Effector memory CD8-positive, alpha-beta T cell (primary cell): ENCODE results near the gene ADM5.
"Not testable (repeated sequence)": the region's sequence is repeated elsewhere in the genome, so short reads cannot be mapped to it uniquely, and the experiment has no call there.

Experiments used
- ATAC-seq: fragments of 150-1000 bp; cut with Tn5 transposase; replicated peaks from 2 replicates; pipeline ENCODE4 v1.10.0; 2021; ENCODE audit warnings: mild to moderate bottlenecking, moderate library complexity
- DNase-seq, 3 experiments: peaks; one replicate each; pipeline ENCODE4 v3.0.0; 2021
- H3K27ac Mint-ChIP-seq, 2 donors: one replicate each; pipeline ENCODE4 v1.8.0; 2022; ENCODE audit warnings: mild to moderate bottlenecking in 2 of 2, mixed read lengths in 2 of 2, moderate library complexity in 2 of 2
- H3K27me3 Mint-ChIP-seq, 2 donors: one replicate each; pipeline ENCODE4 v1.8.0; 2022; ENCODE audit warnings: mixed read lengths in 2 of 2
- H3K36me3 Mint-ChIP-seq: one replicate; pipeline ENCODE4 v1.8.0; 2022; ENCODE audit warnings: mild to moderate bottlenecking, moderate library complexity, mixed read lengths; ENCODE audit not compliant: insufficient read depth
- H3K4me1 Mint-ChIP-seq, 2 donors: one replicate each; pipeline ENCODE4 v1.8.0; 2022; ENCODE audit warnings: low read depth in 2 of 2, mixed read lengths in 2 of 2
- H3K4me3 Mint-ChIP-seq, 2 donors: one replicate each; pipeline ENCODE4 v1.8.0; 2022; ENCODE audit warnings: mild to moderate bottlenecking in 2 of 2, mixed read lengths in 2 of 2, moderate library complexity in 2 of 2
- H3K9me3 Mint-ChIP-seq, 2 donors: one replicate each; pipeline ENCODE4 v1.8.0; 2022; ENCODE audit warnings: mixed read lengths in 2 of 2

ADM5 gene

GRCh38 chr19:49705919-49706318 is 16.5 kb downstream of the ADM5 start:
- DNase-seq (no peak), ATAC-seq (no peak)
- Mint-ChIP-seq H3K4me3 (no peak overlapping the region), H3K9me3 (no peaks in the 10 kb centered on the region), H3K27ac (no peak overlapping the region), H3K4me1 (no peaks in the 10 kb centered on the region), H3K36me3 (peaks cover 4% of the 10 kb centered on the region), H3K27me3 (peaks cover 25 to 54% of the 10 kb centered on the region in 2 donors)

- H3K9me3 Mint-ChIP-seq = no peaks in the 10 kb centered on the region
- no peak overlapping the region for H3K4me3 Mint-ChIP-seq
- peaks cover 4 to 7% of the 10 kb centered on the region in 2 donors for H3K4me1 Mint-ChIP-seq
- peaks cover 19 to 42% of the 10 kb centered on the region in 2 donors for H3K27me3 Mint-ChIP-seq
- DNase-seq (no peak), ATAC-seq (no peak)
- no peak overlapping the region for H3K27ac Mint-ChIP-seq
- no peaks in the 10 kb centered on the region for H3K36me3 Mint-ChIP-seq
Measured at GRCh38 chr19:49710372-49710951, 21.1 kb downstream of the ADM5 start.

- peaks cover 19 to 36% of the 10 kb centered on the region in 2 donors for H3K27me3 Mint-ChIP-seq
- ATAC-seq (no peak), DNase-seq (no peak)
- no peaks in the 10 kb centered on the region for H3K9me3 Mint-ChIP-seq
- H3K4me3 Mint-ChIP-seq = no peak overlapping the region
- H3K4me1 Mint-ChIP-seq = peaks cover 8 to 14% of the 10 kb centered on the region in 2 donors
- peaks cover 4% of the 10 kb centered on the region for H3K36me3 Mint-ChIP-seq
- peak overlapping the region in 1 of 2 donors; percentile 72 for H3K27ac Mint-ChIP-seq
Measured at GRCh38 chr19:49712397-49712859, 23.0 kb downstream of the ADM5 start.

GRCh38 chr19:49713236-49713845 is 23.9 kb downstream of the ADM5 start:
- Mint-ChIP-seq H3K27me3 (peaks cover 19 to 33% of the 10 kb centered on the region in 2 donors), H3K9me3 (no peaks in the 10 kb centered on the region), H3K4me1 (peaks cover 12 to 18% of the 10 kb centered on the region in 2 donors), H3K4me3 (no peak overlapping the region), H3K36me3 (peaks cover 7% of the 10 kb centered on the region), H3K27ac (no peak overlapping the region)
- DNase-seq (no peak), ATAC-seq (no peak)

- Mint-ChIP-seq H3K4me1 (peaks cover 12 to 18% of the 10 kb centered on the region in 2 donors), H3K9me3 (no peaks in the 10 kb centered on the region), H3K27ac (no peak overlapping the region), H3K27me3 (peaks cover 0 to 7% of the 10 kb centered on the region in 2 donors), H3K4me3 (no peak overlapping the region), H3K36me3 (peaks cover 14% of the 10 kb centered on the region)
- ATAC-seq (no peak), DNase-seq (no peak)
Measured at GRCh38 chr19:49716154-49716553, 26.8 kb downstream of the ADM5 start.

GRCh38 chr19:49718511-49718910 is 29.1 kb downstream of the ADM5 start:
- DNase-seq (no peak), ATAC-seq (no peak)
- Mint-ChIP-seq H3K36me3 (peaks cover 17% of the 10 kb centered on the region), H3K27me3 (no peaks in the 10 kb centered on the region), H3K4me3 (peak overlapping the region; percentile 57 to 94), H3K4me1 (peaks cover 12 to 14% of the 10 kb centered on the region in 2 donors), H3K9me3 (no peaks in the 10 kb centered on the region), H3K27ac (peak overlapping the region in 1 of 2 donors; percentile 95)

- peaks cover 12 to 14% of the 10 kb centered on the region in 2 donors for H3K4me1 Mint-ChIP-seq
- H3K27me3 Mint-ChIP-seq = no peaks in the 10 kb centered on the region
- no peak for DNase-seq
- H3K9me3 Mint-ChIP-seq = no peaks in the 10 kb centered on the region
- no peak for ATAC-seq
- peaks cover 17% of the 10 kb centered on the region for H3K36me3 Mint-ChIP-seq
- peak overlapping the region; percentile 25 to 53 for H3K4me3 Mint-ChIP-seq
- H3K27ac Mint-ChIP-seq = no peak overlapping the region
Measured at GRCh38 chr19:49718991-49719390, 29.6 kb downstream of the ADM5 start.

- Mint-ChIP-seq H3K4me1 (peaks cover 12 to 14% of the 10 kb centered on the region in 2 donors), H3K36me3 (peaks cover 17% of the 10 kb centered on the region), H3K4me3 (peak overlapping the region; percentile 25 to 53)
- not testable (repeated sequence) for H3K9me3 Mint-ChIP-seq, H3K27me3 Mint-ChIP-seq, H3K27ac Mint-ChIP-seq, ATAC-seq, DNase-seq
Measured at GRCh38 chr19:49719420-49719819, 30.0 kb downstream of the ADM5 start.

- DNase-seq (no peak), ATAC-seq (no peak)
- Mint-ChIP-seq H3K27ac (no peak overlapping the region), H3K9me3 (no peaks in the 10 kb centered on the region), H3K27me3 (peaks cover 0 to 6% of the 10 kb centered on the region in 2 donors), H3K4me1 (no peaks in the 10 kb centered on the region), H3K36me3 (peaks cover 2% of the 10 kb centered on the region), H3K4me3 (no peak overlapping the region)
Measured at GRCh38 chr19:49727217-49728030, 38.0 kb downstream of the ADM5 start.

GRCh38 chr19:49730166-49730565 is 40.8 kb downstream of the ADM5 start:
- H3K9me3 Mint-ChIP-seq = no peaks in the 10 kb centered on the region
- no peaks in the 10 kb centered on the region for H3K36me3 Mint-ChIP-seq
- H3K27ac Mint-ChIP-seq = no peak overlapping the region
- DNase-seq = no peak
- no peak for ATAC-seq
- peaks cover 3 to 6% of the 10 kb centered on the region in 2 donors for H3K27me3 Mint-ChIP-seq
- no peaks in the 10 kb centered on the region for H3K4me1 Mint-ChIP-seq
- no peak overlapping the region for H3K4me3 Mint-ChIP-seq

GRCh38 chr19:49738268-49738667 is 48.9 kb downstream of the ADM5 start:
- peaks cover 3% of the 10 kb centered on the region for H3K36me3 Mint-ChIP-seq
- ATAC-seq = no peak
- peaks cover 0 to 9% of the 10 kb centered on the region in 2 donors for H3K27me3 Mint-ChIP-seq
- no peaks in the 10 kb centered on the region for H3K9me3 Mint-ChIP-seq
- peaks cover 6 to 7% of the 10 kb centered on the region in 2 donors for H3K4me1 Mint-ChIP-seq
- no peak overlapping the region for H3K4me3 Mint-ChIP-seq
- peak overlapping the region in 1 of 2 donors; percentile 35 for H3K27ac Mint-ChIP-seq
- DNase-seq = no peak

- H3K4me1 Mint-ChIP-seq = peaks cover 6 to 7% of the 10 kb centered on the region in 2 donors
- no peak overlapping the region for H3K4me3 Mint-ChIP-seq
- H3K27ac Mint-ChIP-seq = no peak overlapping the region
- no peaks in the 10 kb centered on the region for H3K9me3 Mint-ChIP-seq
- H3K36me3 Mint-ChIP-seq = peaks cover 3% of the 10 kb centered on the region
- peaks cover 0 to 9% of the 10 kb centered on the region in 2 donors for H3K27me3 Mint-ChIP-seq
- DNase-seq (no peak), ATAC-seq (peak; percentile 48)
Measured at GRCh38 chr19:49739098-49739497, 49.7 kb downstream of the ADM5 start.

GRCh38 chr19:49739933-49740332 is 50.5 kb downstream of the ADM5 start:
- Mint-ChIP-seq H3K36me3 (peaks cover 3% of the 10 kb centered on the region), H3K9me3 (no peaks in the 10 kb centered on the region), H3K27ac (no peak overlapping the region), H3K4me1 (peaks cover 6 to 7% of the 10 kb centered on the region in 2 donors), H3K27me3 (peaks cover 0 to 8% of the 10 kb centered on the region in 2 donors), H3K4me3 (no peak overlapping the region)
- no peak for DNase-seq
- ATAC-seq = no peak
